Amniotic epithelial cell (primary cell): ENCODE measurements around the gene NPIPA5.
"Not testable (repeated sequence)": the region's sequence is repeated elsewhere in the genome, so short reads cannot be mapped to it uniquely, and the experiment has no call there.

Source experiments
- DNase-seq: peaks from one replicate; pipeline ENCODE4 v3.0.0-alpha.2; 2010; ENCODE audit warnings: low read depth

Gene NPIPA5

GRCh38 chr16:15378194-15378593, at the start of gene NPIPA5:
Gene NPIPA5 (minus strand): TSS chr16:15378294. CDS start chr16:15378294, 0 bp downstream.
- DNase-seq = not testable (repeated sequence)

GRCh38 chr16:15427648-15428239, 49.6 kb upstream of the NPIPA5 start:
- DNase-seq = peak; percentile 68

GRCh38 chr16:15426796-15427195, 48.7 kb upstream of the NPIPA5 start:
- no peak for DNase-seq

- DNase-seq = no peak
Observed at GRCh38 chr16:15425861-15426260, 47.8 kb upstream of the NPIPA5 start.

GRCh38 chr16:15422222-15422621, 44.1 kb upstream of the NPIPA5 start:
- no peak for DNase-seq

- DNase-seq = not testable (repeated sequence)
Observed at GRCh38 chr16:15421696-15422095, 43.6 kb upstream of the NPIPA5 start.

- DNase-seq = no peak
Observed at GRCh38 chr16:15418206-15418605, 40.1 kb upstream of the NPIPA5 start.

- DNase-seq = no peak
Observed at GRCh38 chr16:15417197-15417596, 39.1 kb upstream of the NPIPA5 start.

GRCh38 chr16:15415511-15415985, 37.5 kb upstream of the NPIPA5 start:
- DNase-seq = peak; percentile 66

- DNase-seq = not testable (repeated sequence)
Observed at GRCh38 chr16:15409476-15409875, 31.4 kb upstream of the NPIPA5 start.

GRCh38 chr16:15407756-15408155, 29.7 kb upstream of the NPIPA5 start:
- not testable (repeated sequence) for DNase-seq

GRCh38 chr16:15404792-15405191, 26.7 kb upstream of the NPIPA5 start:
- peak; percentile 24 for DNase-seq

GRCh38 chr16:15404091-15404490, 26.0 kb upstream of the NPIPA5 start:
- peak; percentile 14 for DNase-seq

- peak; percentile 44 for DNase-seq
Observed at GRCh38 chr16:15403392-15403995, 25.4 kb upstream of the NPIPA5 start.

- DNase-seq = no peak
Observed at GRCh38 chr16:15401972-15402371, 23.9 kb upstream of the NPIPA5 start.

- DNase-seq = not testable (repeated sequence)
Observed at GRCh38 chr16:15400314-15400713, 22.2 kb upstream of the NPIPA5 start.

- no peak for DNase-seq
Observed at GRCh38 chr16:15399317-15399716, 21.2 kb upstream of the NPIPA5 start.

- DNase-seq = no peak
Observed at GRCh38 chr16:15398618-15399316, 20.7 kb upstream of the NPIPA5 start.

- no peak for DNase-seq
Observed at GRCh38 chr16:15396948-15397594, 19.0 kb upstream of the NPIPA5 start.

- not testable (repeated sequence) for DNase-seq
Observed at GRCh38 chr16:15396509-15396829, 18.4 kb upstream of the NPIPA5 start.

GRCh38 chr16:15395631-15396508, 17.8 kb upstream of the NPIPA5 start, which contains the start of gene MPV17L:
Gene MPV17L (plus strand): TSS chr16:15395754. CDS start chr16:15395898, 144 bp downstream.
- not testable (repeated sequence) for DNase-seq

- DNase-seq = not testable (repeated sequence)
Observed at GRCh38 chr16:15393025-15393424, 14.9 kb upstream of the NPIPA5 start.
